Measurements from ENCODE around the gene SYNE4. TPM values are rescaled to one million over a fixed set of nuclear protein-coding genes. Genes with fewer than 3 reads are reported as not detected.
"Not testable (repeated sequence)": the region's sequence is repeated elsewhere in the genome, so short reads cannot be mapped to it uniquely, and the experiment has no call there.

Gene SYNE4
- total RNA-seq, 1 donor from 2014 or later = 0.17 TPM

GRCh38 chr19:35988824-35989223 lies 19.8 kb downstream of the SYNE4 start:
- DNase-seq = no peak

GRCh38 chr19:35987571-35987896 lies 21.1 kb downstream of the SYNE4 start:
- DNase-seq = no peak

- DNase-seq = no peak
Measured at GRCh38 chr19:35986664-35987570, 21.7 kb downstream of the SYNE4 start.

GRCh38 chr19:35986111-35986510 lies 22.5 kb downstream of the SYNE4 start:
- DNase-seq = no peak

- DNase-seq = no peak
Measured at GRCh38 chr19:35983177-35983576, 25.4 kb downstream of the SYNE4 start.

GRCh38 chr19:35980997-35981396 lies 27.6 kb downstream of the SYNE4 start:
- DNase-seq = not testable (repeated sequence)

- DNase-seq = no peak
Measured at GRCh38 chr19:35978832-35979365, 29.7 kb downstream of the SYNE4 start.

GRCh38 chr19:35978271-35978670 lies 30.3 kb downstream of the SYNE4 start:
- DNase-seq = no peak

GRCh38 chr19:35977446-35978222 lies 31.0 kb downstream of the SYNE4 start:
- no peak for DNase-seq

- DNase-seq = peak; percentile 45
Measured at GRCh38 chr19:35975608-35976214, 32.9 kb downstream of the SYNE4 start.

GRCh38 chr19:35973487-35973886 lies 35.1 kb downstream of the SYNE4 start:
- no peak for DNase-seq

- no peak for DNase-seq
Measured at GRCh38 chr19:35966771-35967170, 41.8 kb downstream of the SYNE4 start.

GRCh38 chr19:35963514-35963913 lies 45.1 kb downstream of the SYNE4 start:
- DNase-seq = peak; percentile 76

GRCh38 chr19:35960432-35960972 lies 48.1 kb downstream of the SYNE4 start:
- no peak for DNase-seq

- DNase-seq = no peak
Measured at GRCh38 chr19:35959968-35960320, 48.7 kb downstream of the SYNE4 start.

GRCh38 chr19:35959040-35959967 lies 49.3 kb downstream of the SYNE4 start:
- peak; percentile 23 for DNase-seq

GRCh38 chr19:35958660-35959039 lies 50.0 kb downstream of the SYNE4 start:
- no peak for DNase-seq

GRCh38 chr19:35957411-35957810 lies 51.2 kb downstream of the SYNE4 start:
- DNase-seq = not testable (repeated sequence)

GRCh38 chr19:35955881-35956634 lies 52.6 kb downstream of the SYNE4 start:
- DNase-seq = no peak
